GM19467 (cell line): ENCODE results near the gene COL6A3.

Experiments used
- ATAC-seq: cut with Tn5 transposase; IDR thresholded peaks from one replicate; pipeline ENCODE4 v1.9.1; 2021; ENCODE audit warnings: mild to moderate bottlenecking, moderate library complexity; ENCODE audit not compliant: unreplicated experiment

COL6A3 gene

GRCh38 chr2:237445611-237446337 lies 31.8 kb upstream of the COL6A3 start:
- no peak for ATAC-seq

- no peak for ATAC-seq
Observed at GRCh38 chr2:237444071-237444470, 30.1 kb upstream of the COL6A3 start.

- no peak for ATAC-seq
Observed at GRCh38 chr2:237441605-237442274, 27.8 kb upstream of the COL6A3 start.

GRCh38 chr2:237440819-237441281 lies 26.9 kb upstream of the COL6A3 start:
- ATAC-seq, result no peak

- ATAC-seq, result no peak
Observed at GRCh38 chr2:237438080-237438940, 24.3 kb upstream of the COL6A3 start.

- no peak for ATAC-seq
Observed at GRCh38 chr2:237437566-237437965, 23.6 kb upstream of the COL6A3 start.

GRCh38 chr2:237435844-237436587 lies 22.1 kb upstream of the COL6A3 start:
- ATAC-seq, result no peak

- no peak for ATAC-seq
Observed at GRCh38 chr2:237434866-237435311, 20.9 kb upstream of the COL6A3 start.

GRCh38 chr2:237433920-237434676 lies 20.1 kb upstream of the COL6A3 start:
- ATAC-seq, result no peak

- ATAC-seq, result no peak
Observed at GRCh38 chr2:237432484-237433092, 18.6 kb upstream of the COL6A3 start.

- ATAC-seq, result no peak
Observed at GRCh38 chr2:237431837-237432236, 17.9 kb upstream of the COL6A3 start.

- ATAC-seq, result no peak
Observed at GRCh38 chr2:237431372-237431771, 17.4 kb upstream of the COL6A3 start.

- ATAC-seq, result no peak
Observed at GRCh38 chr2:237430861-237431260, 16.9 kb upstream of the COL6A3 start.

- no peak for ATAC-seq
Observed at GRCh38 chr2:237429753-237430152, 15.8 kb upstream of the COL6A3 start.

- ATAC-seq, result no peak
Observed at GRCh38 chr2:237427769-237428506, 14.0 kb upstream of the COL6A3 start.

GRCh38 chr2:237426517-237426916 lies 12.6 kb upstream of the COL6A3 start:
- no peak for ATAC-seq

- no peak for ATAC-seq
Observed at GRCh38 chr2:237425320-237425719, 11.4 kb upstream of the COL6A3 start.

- ATAC-seq, result no peak
Observed at GRCh38 chr2:237424544-237424943, 10.6 kb upstream of the COL6A3 start.

- no peak for ATAC-seq
Observed at GRCh38 chr2:237423891-237424290, 9.9 kb upstream of the COL6A3 start.
